ENCODE results near the gene SAMD4A.

Gene SAMD4A

DNA sequence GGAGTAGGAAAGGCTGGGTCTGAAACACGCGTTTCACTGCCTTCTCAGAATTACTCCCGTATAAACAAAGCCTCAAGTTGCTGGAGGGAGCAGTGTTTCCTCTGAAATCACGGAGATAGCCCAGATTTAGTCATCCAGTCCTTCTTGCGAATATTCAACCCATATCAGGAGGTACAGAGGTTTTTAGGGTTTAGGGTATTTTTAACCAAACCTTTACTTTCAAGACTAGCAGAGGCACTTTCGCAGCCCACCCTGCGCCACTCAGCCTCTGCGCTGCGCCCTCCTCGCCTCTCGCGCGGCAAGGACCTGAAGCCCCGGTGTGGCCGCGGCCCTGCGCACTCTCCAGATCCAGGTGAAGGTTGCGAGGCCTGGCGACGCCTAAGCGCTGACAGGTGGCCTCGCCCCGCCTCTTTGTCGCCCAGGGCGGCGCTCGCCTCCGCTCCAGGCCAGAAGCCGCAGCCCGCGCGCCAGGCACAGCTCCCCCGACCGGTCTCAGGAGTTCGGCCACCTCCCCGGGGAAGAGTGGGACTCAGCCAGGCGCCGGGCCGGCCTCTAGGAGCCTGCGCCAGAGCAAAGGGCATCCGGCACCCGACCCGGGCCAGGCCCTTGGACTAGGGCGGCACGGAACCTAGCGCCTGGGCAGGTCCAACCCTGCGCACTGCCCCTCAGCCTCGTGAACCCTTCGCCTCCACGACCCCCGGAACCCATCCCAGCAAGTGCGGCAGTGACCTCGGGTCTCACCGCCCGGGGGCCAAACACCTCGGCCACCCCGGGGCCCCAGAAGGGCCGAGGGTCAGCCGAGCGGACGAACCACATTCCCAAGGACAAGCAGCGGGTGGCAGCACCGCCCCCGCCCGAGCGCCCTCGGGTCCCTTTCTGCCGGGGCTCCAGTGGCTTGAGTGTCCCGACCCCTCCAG, 1.8 kb upstream of the SAMD4A start:
- peak in 49 of 58 donors; percentile 21 to 78 (median 60) for DNase-seq

DNA sequence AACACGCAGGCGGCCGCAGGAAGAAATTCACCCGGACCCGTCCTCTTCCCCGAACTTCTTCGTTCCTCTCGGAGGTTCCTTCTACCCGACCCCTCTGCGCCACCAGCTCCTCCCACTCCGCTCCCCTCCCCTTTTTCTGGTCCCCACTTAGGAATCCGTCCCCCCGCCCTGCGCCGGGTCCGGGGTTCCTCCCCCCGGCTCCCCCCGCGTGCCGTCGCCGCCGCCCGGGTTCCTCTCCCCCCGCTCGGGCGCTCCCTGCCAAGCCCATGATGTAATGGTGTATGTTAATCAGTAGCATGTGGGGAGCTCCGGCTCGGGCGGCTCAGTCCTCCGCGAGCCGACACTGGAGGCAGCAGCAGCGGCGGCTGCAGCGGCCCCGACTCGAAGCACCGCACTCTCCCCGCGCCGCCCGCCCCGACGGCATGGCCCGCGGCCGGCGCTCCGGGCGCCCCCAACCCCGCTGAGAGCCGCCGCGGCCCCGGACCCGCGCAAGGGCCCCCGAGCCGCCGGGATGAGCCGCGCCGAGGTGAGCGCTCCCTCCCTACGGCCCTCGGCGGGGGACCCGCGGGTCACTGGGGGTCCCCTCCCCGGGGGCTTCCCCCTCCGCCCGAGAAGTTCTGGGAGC, 1.0 kb upstream of the SAMD4A start:
- DNase-seq: peak; percentile 37 to 93 (median 84)

DNA sequence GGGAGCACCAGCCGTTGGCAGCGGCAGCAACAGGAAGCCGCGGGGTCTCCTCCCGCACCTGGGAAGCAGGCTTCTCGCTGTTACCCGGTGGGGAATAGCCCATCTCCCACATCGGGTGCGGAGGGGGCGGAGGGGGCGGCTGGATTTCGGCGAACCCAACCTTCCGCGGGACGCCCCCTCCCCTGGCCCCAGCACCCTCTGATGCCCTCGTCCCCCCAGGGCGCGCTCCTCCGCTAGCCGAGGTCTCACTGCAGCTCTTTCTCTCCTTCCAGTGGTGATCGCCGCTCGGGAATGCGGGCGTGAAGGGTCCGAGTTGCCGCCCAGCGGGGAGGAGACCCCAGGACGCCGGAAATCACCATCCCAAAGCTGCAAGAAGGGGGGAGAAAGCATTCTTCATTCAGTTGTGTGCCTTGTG, 303 bp downstream of the SAMD4A start:
- DNase-seq: peak in 16 of 58 donors; percentile 21 to 70 (median 41)

DNA sequence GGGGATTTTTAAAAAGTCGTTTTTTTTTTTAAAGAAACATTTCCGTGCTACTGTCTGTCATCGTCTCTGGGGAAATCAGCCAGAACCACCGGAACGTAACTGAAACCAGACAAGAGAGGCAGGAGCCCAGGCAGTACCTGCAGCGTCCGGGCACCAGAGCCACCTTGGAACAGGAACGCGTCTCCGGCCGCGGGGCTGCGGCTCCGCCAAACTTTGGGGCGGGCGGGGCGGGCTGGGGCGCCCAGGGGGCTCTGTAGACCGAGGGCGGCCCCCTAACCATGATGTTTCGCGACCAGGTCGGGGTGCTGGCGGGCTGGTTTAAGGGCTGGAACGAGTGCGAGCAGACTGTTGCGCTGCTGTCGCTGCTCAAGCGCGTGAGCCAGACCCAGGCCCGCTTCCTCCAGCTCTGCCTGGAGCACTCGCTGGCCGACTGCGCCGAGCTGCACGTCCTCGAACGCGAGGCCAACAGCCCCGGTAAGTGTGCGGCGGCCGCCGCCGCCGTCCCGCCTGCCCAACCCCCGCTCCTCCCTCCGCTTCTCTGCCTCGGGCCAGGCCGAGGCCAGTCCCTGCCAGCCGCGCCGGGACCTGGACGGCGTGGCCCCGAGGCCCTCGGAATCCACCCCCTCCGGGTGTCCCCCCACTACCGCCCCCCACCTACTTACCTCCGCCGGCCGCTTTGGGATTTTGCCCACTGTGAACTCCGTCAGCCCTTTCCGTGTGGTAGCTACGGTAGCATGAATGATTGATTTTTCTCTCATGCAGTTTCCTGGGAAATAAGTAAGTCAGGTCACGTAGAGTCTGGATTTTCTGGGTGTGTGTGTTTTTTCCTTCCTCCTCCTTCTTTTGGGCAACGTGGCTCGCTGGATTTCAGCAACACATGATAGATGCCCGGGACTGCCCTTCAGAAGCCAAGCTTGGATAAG, 972 bp downstream of the SAMD4A start:
- peak in 48 of 58 donors; percentile 12 to 72 (median 44) for DNase-seq

DNA sequence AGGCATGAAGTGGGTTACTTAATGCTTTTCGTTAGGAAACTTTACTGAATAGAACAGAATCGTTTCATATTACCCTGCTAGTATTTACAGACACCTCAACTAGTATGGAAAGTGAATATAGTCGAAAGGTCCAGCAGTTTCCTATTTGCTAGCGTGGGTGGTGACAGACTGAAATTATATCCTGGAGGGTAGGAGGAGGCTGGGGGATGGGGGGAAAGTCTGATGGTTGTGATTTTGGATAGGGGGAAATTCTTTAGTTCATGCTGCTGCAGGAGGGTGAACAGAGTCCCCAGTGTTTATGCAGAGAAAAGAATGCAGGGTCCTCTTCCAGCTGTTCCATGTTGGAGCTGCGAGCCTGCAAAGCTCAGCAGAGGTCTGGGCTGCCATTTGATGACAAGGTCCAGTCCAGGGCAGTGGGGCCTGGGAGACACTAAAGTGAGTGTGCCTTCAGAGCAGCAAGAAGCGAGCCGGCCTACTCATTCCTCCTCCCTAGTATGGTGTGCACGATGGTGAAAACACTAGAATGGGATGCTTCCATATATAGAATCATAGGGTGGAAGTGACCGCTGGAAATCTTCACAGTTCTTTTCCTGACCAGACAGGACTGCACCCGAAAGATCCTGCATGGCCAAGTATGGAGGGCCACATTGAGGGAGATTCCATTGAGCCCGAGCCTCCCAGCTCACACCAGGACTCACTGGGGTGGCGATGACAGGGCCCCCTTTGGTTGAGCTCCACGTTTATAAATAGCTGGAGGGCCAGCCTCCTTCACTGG, 2.1 kb downstream of the SAMD4A start:
- DNase-seq: peak in 15 of 58 donors; percentile 1 to 42 (median 10)

DNA sequence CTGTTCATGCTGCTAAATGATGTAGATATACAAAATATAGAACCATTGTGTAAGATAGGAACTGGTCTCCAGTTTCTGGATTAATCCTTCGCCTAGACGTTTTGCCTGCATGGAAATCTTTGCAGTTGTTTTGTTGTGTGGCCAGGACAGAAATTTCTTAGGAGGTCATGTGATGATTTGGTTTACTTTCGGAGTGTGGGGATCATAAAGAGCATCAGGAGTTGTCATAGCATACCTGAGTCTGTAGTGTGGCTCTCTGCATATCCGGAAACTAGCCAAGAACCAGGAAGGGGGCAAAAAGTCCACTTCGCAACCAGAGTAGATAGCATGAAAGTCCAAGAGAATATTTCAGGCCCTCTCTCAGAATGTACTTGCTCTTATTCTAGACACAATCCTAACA, 3.1 kb downstream of the SAMD4A start:
- DNase-seq: no peak

DNA sequence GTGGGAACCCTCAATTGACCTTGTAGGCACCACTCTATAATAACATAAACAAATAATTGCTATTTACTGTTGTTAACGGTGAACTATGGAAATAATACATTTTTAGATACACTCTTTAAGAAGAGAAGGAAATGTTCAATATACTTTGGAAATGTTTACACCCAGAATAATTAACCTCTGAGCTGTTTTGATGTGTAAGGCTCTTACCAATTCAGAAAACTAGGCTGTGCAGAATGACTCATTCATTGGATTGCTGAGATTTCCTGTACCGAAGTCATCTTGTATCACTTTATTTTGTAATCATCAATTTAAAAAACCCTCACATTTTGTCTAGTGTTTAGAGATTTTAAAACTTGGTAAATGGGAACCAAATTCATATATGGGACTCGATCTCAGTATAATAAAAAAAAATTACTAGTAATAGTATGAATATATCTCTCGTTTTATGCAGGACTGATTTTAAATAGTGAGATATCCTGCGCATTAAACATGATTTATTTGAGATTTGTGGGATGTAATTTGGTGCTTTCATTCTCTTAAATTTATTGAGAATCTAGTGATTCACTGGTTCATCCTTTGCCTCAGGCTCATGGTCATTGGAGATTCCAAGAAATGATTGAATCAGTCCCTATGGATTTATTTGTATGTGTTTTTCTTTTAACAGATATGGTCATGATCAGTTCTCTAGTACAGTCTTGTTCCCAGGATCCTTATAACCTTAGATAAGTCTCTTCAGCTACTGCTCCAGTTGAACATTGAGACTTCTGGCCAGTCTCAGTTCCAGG, 3.9 kb downstream of the SAMD4A start:
- DNase-seq: no peak

DNA sequence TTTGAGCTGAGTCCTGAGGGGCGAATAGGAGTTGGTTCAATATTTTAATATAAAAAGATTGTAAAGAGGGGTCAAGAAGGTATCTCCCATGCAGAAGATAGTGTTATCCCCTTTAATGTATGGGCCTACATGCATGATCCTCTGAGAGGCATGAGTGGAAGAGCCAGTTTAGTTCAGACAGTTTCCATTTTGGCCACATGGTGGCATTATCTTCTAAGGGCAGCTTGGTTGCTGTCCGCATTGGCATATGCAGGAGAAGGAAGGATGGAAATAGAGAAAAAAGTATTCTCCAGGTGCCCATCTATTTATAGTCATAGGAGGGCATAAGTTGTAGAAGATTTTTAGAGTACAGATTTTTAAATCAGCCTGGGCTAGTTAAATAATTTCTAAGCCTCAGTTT, 5.4 kb downstream of the SAMD4A start:
- no peak for DNase-seq

DNA sequence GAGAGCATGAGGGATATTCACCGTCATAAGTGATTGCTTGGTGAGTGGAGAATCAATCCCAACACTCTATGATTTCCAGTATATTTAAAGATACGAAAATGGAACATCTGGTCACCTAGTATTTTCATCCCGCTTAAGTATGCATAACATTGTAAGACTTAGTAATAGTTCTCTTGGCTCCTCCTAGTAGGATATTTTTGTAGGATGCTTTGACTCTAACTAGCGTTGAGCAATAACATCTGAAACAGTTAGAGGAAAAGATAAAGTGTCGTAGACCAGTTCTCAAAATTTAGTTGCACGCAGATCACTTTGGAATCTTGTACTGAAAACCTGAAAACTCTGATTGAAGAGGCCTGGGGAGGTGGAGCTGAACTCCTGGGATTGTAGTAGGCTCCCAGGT, 7.6 kb downstream of the SAMD4A start:
- DNase-seq: no peak

DNA sequence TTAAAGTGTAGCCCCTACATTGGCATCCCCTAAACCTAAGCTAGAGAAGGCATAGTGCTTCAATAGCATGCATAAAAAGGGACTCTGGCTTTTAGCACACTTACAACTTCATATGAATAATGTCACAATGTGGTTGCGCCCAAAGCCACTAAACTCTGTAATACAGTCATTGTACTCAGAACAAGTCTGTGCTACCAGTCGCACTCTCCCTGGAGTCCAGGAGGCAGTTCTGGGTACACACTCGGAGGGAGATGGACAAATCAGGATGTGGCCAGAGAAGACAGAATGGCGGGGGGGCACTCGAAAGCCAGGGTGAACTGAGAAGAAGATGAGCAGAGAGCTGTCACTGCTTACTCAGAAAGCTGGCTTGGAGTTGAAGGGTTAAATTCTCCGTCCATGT, 10.6 kb downstream of the SAMD4A start:
- DNase-seq: no peak

DNA sequence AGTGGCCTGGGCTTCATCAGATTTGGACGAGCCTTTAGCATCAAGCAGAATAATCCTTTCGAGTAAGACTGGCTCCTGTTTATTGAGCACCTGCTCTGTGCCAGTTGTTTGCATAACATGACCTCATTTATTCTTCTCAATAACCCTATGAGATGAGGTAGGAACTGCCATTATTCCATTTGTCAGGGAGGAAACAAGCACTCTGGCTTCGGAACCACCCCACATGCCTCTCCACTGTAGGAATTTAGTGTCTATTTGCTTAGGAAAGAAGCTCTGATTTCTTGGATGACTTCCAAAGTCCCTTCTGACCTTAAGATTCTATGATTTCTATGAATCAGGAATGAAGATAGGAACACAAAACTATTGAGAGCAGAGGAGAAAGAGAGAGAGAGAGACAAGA, 11.0 kb downstream of the SAMD4A start:
- no peak for DNase-seq

DNA sequence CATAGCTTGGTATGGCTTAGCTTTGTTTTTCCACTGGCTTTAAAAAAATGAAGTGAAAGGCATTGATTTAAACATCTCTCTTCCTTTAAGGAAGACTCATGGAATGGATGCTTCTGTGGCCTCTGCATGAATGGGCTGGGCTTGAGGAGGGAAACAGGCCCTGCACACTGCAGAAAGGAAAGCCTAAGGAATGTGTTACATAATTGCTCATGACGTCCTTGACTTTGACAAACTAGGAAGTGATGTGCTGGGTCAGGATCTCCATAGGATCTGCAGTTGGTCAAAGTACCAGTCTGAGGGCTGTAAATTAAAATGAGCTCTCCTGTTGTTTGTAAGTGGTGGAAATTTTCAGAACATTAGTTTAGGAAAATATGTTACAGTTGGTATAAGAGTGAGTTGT, 12.7 kb downstream of the SAMD4A start:
- no peak for DNase-seq

DNA sequence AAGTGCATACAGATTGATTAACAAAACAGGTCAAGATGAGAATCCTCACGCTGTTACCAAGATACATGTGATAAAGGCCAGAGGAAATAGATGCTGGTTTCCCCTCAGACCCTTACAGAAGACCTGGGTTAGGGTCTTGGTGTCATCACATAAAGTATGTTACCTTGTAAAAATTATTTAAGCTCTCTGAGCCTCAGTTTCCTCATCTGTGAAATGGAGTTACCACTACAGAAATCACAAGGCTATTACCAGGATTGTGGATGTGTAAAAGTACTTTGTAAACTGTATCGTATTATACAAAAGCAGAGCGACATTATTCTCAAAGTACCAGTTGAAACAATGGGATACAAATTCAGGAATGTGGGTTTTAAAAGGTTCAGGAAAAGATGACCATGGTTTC, 14.0 kb downstream of the SAMD4A start:
- DNase-seq: no peak

DNA sequence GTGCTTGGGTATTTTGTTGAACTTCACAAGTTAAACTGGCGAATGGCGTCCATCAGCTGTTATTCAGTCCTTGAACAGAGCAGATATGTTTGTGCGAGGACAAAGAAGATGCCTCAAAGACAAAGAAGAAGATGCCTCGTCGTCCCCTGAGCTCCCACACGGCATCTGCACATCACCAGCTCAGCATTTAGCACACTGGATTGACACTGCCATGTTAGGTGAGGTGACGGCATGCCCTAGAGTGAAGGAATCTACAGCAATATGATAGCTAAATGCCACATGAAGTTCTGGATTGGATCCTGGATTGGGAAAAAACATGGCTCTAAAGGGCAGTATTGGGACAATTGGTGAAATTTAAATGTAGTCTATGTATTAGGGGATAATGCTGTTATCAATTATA, 15.4 kb downstream of the SAMD4A start:
- no peak for DNase-seq

DNA sequence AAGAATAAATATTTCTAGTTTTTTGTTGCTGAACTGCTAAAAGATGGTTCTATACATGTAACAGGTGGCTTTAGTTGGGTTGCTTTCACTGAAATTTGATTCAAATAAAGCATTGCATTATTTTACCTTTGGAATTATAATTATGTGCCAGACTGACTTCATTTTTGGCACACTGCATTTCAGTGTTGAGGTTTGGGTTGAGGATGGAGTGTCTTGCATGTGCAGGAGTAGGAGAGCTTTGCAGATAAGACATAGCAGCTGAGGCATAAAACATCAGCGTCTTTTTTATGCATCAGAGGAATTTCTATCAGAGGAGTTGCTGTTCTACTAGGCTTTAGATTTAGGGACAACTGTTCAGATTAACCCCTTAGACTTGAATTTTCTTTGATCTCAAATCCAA, 17.2 kb downstream of the SAMD4A start:
- no peak for DNase-seq

DNA sequence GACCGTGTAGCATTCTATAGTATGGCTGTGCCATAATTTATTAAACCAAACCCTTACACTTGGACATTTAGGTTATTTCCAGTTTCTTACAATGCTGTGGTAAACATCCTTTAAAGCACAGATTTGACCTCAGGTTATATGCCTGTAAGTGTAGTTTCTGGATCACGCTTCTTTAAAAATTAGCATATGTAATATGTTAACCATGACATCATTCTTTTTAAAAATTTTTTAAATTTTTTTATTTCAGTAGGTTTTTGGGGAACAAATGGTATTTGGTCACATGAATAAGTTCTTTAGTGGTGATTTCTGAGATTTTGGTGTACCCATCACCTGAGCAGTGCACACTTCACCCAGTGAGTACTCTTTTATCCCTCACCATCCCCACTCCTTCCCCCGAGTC, 18.3 kb downstream of the SAMD4A start:
- no peak for DNase-seq

DNA sequence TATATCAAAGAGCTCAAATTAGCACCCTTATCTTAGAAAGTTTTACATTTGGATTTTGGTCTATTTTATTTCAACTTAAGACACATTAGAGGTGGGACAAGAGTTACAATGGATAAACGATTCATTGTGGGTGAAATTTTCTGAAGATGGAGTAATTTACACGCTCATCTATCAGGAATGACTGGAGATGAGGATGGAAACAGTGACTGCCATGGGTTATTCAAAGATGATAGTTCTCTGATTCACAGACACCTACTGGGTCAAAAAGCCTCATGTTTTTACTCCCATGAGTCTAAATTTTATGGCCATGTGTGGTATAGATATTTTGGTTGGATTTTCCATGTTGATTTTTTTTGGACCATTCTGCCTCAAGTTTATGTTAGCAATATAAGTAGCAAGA, 22.1 kb downstream of the SAMD4A start:
- DNase-seq: no peak

DNA sequence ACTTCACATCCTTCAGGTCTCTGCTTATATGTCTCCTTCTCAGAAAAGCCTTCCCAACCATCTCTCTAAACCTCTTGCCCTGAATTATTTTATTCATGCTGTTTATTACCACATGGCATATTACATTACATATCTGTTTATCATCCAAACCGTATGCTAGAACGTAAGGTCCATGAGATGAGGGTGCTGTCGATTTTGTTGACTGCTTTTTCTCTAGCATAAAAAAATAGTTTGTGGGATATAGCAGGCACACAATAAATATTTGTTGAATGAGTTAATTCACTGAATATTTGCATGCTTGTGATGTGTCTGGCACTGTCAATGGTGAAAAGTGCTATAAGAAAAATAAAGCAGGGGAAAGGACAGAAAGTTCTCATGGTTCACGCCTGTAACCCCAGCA, 22.9 kb downstream of the SAMD4A start:
- DNase-seq: no peak

DNA sequence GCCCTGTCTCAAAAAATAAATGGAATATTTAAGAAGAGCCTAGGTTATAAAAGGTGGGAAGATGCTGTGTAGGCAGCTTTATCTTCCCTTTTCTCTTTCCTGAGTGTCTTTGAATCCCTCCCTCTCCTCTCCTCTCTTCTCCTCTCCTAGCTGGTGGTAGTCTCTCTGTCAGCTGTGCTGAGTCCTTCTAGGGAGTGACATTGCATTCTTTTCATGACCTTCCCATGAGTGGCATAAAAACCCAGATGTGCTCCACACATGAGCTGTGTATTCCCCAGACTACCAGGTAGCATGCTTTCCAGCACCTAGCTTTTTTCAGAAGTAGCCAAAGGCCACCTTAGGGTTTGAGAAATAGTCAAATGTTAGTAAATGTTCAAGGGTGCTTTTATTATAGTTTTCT, 23.6 kb downstream of the SAMD4A start:
- no peak for DNase-seq

DNA sequence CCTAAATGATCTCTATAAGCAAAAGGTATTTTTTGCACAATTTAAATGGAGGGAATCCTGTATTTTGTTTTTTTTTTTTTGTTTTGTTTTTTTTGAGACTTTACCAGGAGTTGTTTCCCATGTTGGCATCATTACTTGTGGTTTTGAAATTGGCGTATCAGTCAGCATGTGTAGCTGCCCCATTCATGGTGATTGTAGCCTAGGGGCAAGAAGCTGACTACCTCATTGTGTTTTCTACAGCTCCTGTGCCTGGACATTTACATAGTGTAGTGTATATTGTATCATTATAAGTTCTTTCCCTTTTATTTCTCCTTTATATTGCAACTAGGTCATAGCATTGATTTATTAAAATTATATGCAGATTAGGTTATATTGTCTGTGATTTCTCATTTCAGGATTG, 24.5 kb downstream of the SAMD4A start:
- DNase-seq: no peak
